Measurements from ENCODE around the gene ZBTB40. TPM values are rescaled to one million over a fixed set of nuclear protein-coding genes. Genes with fewer than 3 reads are reported as not detected.
A peak's percentile ranks its signal among the peaks of the same experiment; 100 is the strongest.

Gene ZBTB40
- total and polyA plus RNA-seq, 2 of the 13 experiments (the other 11 are each of a cell fraction or from before 2014, with no cell fraction given) = 8.8 to 16.5 TPM

- WGBS (ENCODE audit: low lambda C conversion rate) = 8% methylated on average over 4 of the region's 4 CpGs
These were observed 33.3 kb upstream of the ZBTB40 start for GRCh38 chr1:22418312-22418711.

DNA sequence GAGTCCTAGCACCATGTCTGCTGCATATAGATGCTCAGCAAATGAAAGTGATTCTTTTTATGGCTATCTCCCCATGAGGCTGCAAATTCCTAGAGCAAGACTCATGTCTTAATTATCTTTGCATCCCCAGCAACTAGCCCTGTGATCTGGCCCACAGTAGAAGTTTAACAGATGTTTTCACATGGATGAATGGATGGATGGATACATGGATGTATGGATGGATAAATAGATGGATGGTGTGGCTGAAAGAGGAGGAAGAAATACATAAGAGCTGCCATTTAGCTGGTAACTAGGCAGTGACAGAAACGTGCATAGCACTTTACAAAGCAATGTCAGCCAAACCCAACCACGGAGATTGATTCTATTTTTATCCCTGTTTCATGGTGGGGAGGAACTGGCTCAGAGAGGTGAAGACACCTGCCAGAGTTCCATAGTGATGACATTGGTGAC is 32.7 kb upstream of the ZBTB40 start:
- intact Hi-C loops (cut with micrococcal nuclease; ENCODE audit: unreplicated experiment) (loop anchor here (10.0 kb wide), 1 partner anchor 204 kb away; no protein-coding TSS in a partner anchor), in situ Hi-C loops (cut with HindIII; ENCODE audit: extremely low pct_ligation_motif_present, low pct_unique_long_range_greater_than_20kb) (loop anchor here (5.0 kb wide), 3 partner anchors 202 to 287 kb away; partner anchors contain the start of gene C1QC)
- FAIRE-seq = no peak
- no peak for DNase-seq (ENCODE audit: low spot score)
- Histone ChIP-seq H3K4me1 (ENCODE audit: insufficient read depth, low read length) (peaks cover 21% of the 10 kb centered on the region), H3K4me3 (replicated peaks in 1 of 3; ENCODE audit: insufficient read depth in 1 of 3, low read depth in 2 of 3, low read length in 3 of 3) (no peak overlapping the region), H3K27ac (ENCODE audit: extremely low read length, insufficient read depth, low read length) (no peak overlapping the region), H4K20me1 (ENCODE audit: insufficient read depth, low read length) (peaks cover 9% of the 10 kb centered on the region), H3K27me3 (ENCODE audit: control insufficient read depth in 1 of 2, insufficient read depth in 2 of 2, low read length in 2 of 2) (peaks cover 0 to 31% of the 10 kb centered on the region in 2 experiments; a peak in 3 of 5 replicates), H3K4me2 (ENCODE audit: low read depth, low read length) (no peak overlapping the region), H3K9ac (ENCODE audit: insufficient read depth, low read depth, low read length) (no peak overlapping the region), H3K36me3 (replicated peaks in 1 of 2; ENCODE audit: control insufficient read depth in 1 of 2, insufficient read depth in 2 of 2, low read length in 2 of 2) (no peaks in the 10 kb centered on the region), H3K79me2 (ENCODE audit: insufficient read depth, low read length) (no peaks in the 10 kb centered on the region), H3K9me3 (ENCODE audit: low read length) (no peaks in the 10 kb centered on the region), H2AFZ (ENCODE audit: low read length) (no peak overlapping the region)
- ATAC-seq = no peak
- 5% methylated on average over 2 of the region's 2 CpGs for WGBS (ENCODE audit: low lambda C conversion rate)
- ChIA-PET CTCF (ENCODE audit: low intra/inter-chr PET ratio, low total read pairs) (no interaction called here), POLR2A (no interaction called here)
- BruUV-seq (replicated peaks) = no TSS peak
- no peak for TF ChIP-seq SOX13 (IDR thresholded peaks at IDR 0.05)
- TF ChIP-seq SOX13 (CRISPR knock-in tag; conservative IDR thresholded peaks at IDR 0.05 in 1 of 2, IDR thresholded peaks at IDR 0.05 in 1 of 2) = no peak
- TF ChIP-seq ZSCAN30 (CRISPR knock-in tag; IDR thresholded peaks at IDR 0.05) = no peak
- no peak for TF ChIP-seq HOXA3 (CRISPR knock-in tag; IDR thresholded peaks at IDR 0.05)
- no peak for TF ChIP-seq ZNF292 (CRISPR knock-in tag; IDR thresholded peaks at IDR 0.05; ENCODE audit: borderline replicate concordance, low read depth)
- TF ChIP-seq ZNF24 (IDR thresholded peaks at IDR 0.05) = no peak
- TF ChIP-seq, protein P1, sequence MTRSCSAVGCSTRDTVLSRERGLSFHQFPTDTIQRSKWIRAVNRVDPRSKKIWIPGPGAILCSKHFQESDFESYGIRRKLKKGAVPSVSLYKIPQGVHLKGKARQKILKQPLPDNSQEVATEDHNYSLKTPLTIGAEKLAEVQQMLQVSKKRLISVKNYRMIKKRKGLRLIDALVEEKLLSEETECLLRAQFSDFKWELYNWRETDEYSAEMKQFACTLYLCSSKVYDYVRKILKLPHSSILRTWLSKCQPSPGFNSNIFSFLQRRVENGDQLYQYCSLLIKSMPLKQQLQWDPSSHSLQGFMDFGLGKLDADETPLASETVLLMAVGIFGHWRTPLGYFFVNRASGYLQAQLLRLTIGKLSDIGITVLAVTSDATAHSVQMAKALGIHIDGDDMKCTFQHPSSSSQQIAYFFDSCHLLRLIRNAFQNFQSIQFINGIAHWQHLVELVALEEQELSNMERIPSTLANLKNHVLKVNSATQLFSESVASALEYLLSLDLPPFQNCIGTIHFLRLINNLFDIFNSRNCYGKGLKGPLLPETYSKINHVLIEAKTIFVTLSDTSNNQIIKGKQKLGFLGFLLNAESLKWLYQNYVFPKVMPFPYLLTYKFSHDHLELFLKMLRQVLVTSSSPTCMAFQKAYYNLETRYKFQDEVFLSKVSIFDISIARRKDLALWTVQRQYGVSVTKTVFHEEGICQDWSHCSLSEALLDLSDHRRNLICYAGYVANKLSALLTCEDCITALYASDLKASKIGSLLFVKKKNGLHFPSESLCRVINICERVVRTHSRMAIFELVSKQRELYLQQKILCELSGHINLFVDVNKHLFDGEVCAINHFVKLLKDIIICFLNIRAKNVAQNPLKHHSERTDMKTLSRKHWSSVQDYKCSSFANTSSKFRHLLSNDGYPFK (CRISPR knock-in tag; IDR thresholded peaks at IDR 0.05; ENCODE audit: borderline replicate concordance) = no peak
- no peak for TF ChIP-seq PBX3 (CRISPR knock-in tag; IDR thresholded peaks at IDR 0.05; ENCODE audit: borderline replicate concordance)
- TF ChIP-seq PBX2 (CRISPR knock-in tag; IDR thresholded peaks at IDR 0.05) = no peak
- no peak for TF ChIP-seq FIP1L1 (IDR thresholded peaks at IDR 0.05; ENCODE audit: borderline replicate concordance, insufficient read depth, low read depth, low read length)
- TF ChIP-seq GTF3A (CRISPR knock-in tag; conservative IDR thresholded peaks at IDR 0.05) = no peak

More at GRCh38 chr1:22418312-22418711, 33.3 kb upstream of the ZBTB40 start:
- intact Hi-C loops (cut with micrococcal nuclease; ENCODE audit: unreplicated experiment) (loop anchor here (10.0 kb wide), 1 partner anchor 204 kb away; no protein-coding TSS in a partner anchor), in situ Hi-C loops (cut with HindIII; ENCODE audit: extremely low pct_ligation_motif_present, low pct_unique_long_range_greater_than_20kb) (loop anchor here (5.0 kb wide), 3 partner anchors 201 to 286 kb away; partner anchors contain the start of gene C1QC)
- H4K20me1 ChIP-seq (ENCODE audit: insufficient read depth, low read length) = peaks cover 9% of the 10 kb centered on the region
- no peaks in the 10 kb centered on the region for H3K9me3 ChIP-seq (ENCODE audit: low read length)
- H3K27ac ChIP-seq (ENCODE audit: extremely low read length, insufficient read depth, low read length) = no peak overlapping the region
- H3K27me3 ChIP-seq (ENCODE audit: control insufficient read depth in 1 of 2, insufficient read depth in 2 of 2, low read length in 2 of 2) = peaks cover 0 to 36% of the 10 kb centered on the region in 2 experiments; a peak in 4 of 5 replicates
- ChIA-PET CTCF (ENCODE audit: low intra/inter-chr PET ratio, low total read pairs) (no interaction called here), POLR2A (no interaction called here)
- FAIRE-seq (no peak), DNase-seq (ENCODE audit: low spot score) (no peak), ATAC-seq (no peak)
- no peaks in the 10 kb centered on the region for H3K36me3 ChIP-seq (replicated peaks in 1 of 2; ENCODE audit: control insufficient read depth in 1 of 2, insufficient read depth in 2 of 2, low read length in 2 of 2)
- peaks cover 28% of the 10 kb centered on the region for H3K4me1 ChIP-seq (ENCODE audit: insufficient read depth, low read length)
- H3K79me2 ChIP-seq (ENCODE audit: insufficient read depth, low read length) = no peaks in the 10 kb centered on the region
- H2AFZ ChIP-seq (ENCODE audit: low read length) = no peak overlapping the region
- TF ChIP-seq HNF4A (CRISPR knock-in tag; IDR thresholded peaks at IDR 0.05) = 0 out of 2 replicates have a peak, but pooled peaks have one; percentile 12
- no peak for TF ChIP-seq HNF4G (IDR thresholded peaks at IDR 0.05; ENCODE audit: borderline replicate concordance, low read depth, low read length)
- no peak for TF ChIP-seq HNF4G (CRISPR knock-in tag; IDR thresholded peaks at IDR 0.05; ENCODE audit: borderline replicate concordance, low read depth)
- no peak for TF ChIP-seq ZNF724P (CRISPR knock-in tag; IDR thresholded peaks at IDR 0.05; ENCODE audit: borderline replicate concordance)
- no peak for TF ChIP-seq RAD51 (IDR thresholded peaks at IDR 0.05; ENCODE audit: borderline replicate concordance)
- no peak overlapping the region for H3K4me2 ChIP-seq (ENCODE audit: low read depth, low read length)
- H3K9ac ChIP-seq (ENCODE audit: insufficient read depth, low read depth, low read length) = no peak overlapping the region
- H3K4me3 ChIP-seq (replicated peaks in 1 of 3; ENCODE audit: insufficient read depth in 1 of 3, low read depth in 2 of 3, low read length in 3 of 3) = no peak overlapping the region
- BruUV-seq (replicated peaks) = no TSS peak

Measured in HepG2 (cell line).